ENCODE measurements around the gene ARSA. TPM values are rescaled to one million over a fixed set of nuclear protein-coding genes. Genes with fewer than 3 reads are reported as not detected.

The ARSA gene
- total RNA-seq, 1 donor from 2014 or later = 14.6 TPM

- H3K27ac Mint-ChIP-seq (ENCODE audit: unreplicated experiment) = no peak overlapping the region
Observed at GRCh38 chr22:50674606-50675552, 46.9 kb upstream of the ARSA start.

GRCh38 chr22:50674130-50674500 lies 46.2 kb upstream of the ARSA start:
- TF ChIP-seq CTCF (conservative IDR thresholded peaks at IDR 0.05) = no peak
- Mint-ChIP-seq H3K9me3 (no peaks in the 10 kb centered on the region), H3K36me3 (ENCODE audit: low read depth) (peaks cover 2% of the 10 kb centered on the region), H3K4me1 (peaks cover 14% of the 10 kb centered on the region), H3K4me3 (no peak overlapping the region), H3K27me3 (ENCODE audit: low read depth) (peaks cover 25% of the 10 kb centered on the region), H3K27ac (ENCODE audit: unreplicated experiment) (no peak overlapping the region)
- DNase-seq (ENCODE audit: low read depth, low spot score) = no peak

More at GRCh38 chr22:50674606-50675552, 46.9 kb upstream of the ARSA start:
- peak; percentile 49 for DNase-seq (ENCODE audit: low read depth, low spot score)
- TF ChIP-seq CTCF (conservative IDR thresholded peaks at IDR 0.05) = no peak
- Mint-ChIP-seq H3K36me3 (ENCODE audit: low read depth) (peaks cover 2% of the 10 kb centered on the region), H3K27me3 (ENCODE audit: low read depth) (peaks cover 25% of the 10 kb centered on the region), H3K9me3 (no peaks in the 10 kb centered on the region), H3K4me3 (peak overlapping the region; percentile 73), H3K4me1 (peaks cover 14% of the 10 kb centered on the region)

GRCh38 chr22:50673231-50674129 lies 45.5 kb upstream of the ARSA start:
- Mint-ChIP-seq H3K4me3 (peak overlapping the region; percentile 59), H3K36me3 (ENCODE audit: low read depth) (peaks cover 2% of the 10 kb centered on the region), H3K9me3 (no peaks in the 10 kb centered on the region), H3K27me3 (ENCODE audit: low read depth) (peaks cover 27% of the 10 kb centered on the region), H3K4me1 (peaks cover 14% of the 10 kb centered on the region), H3K27ac (ENCODE audit: unreplicated experiment) (no peak overlapping the region)
- DNase-seq (ENCODE audit: low read depth, low spot score) = no peak
- no peak for TF ChIP-seq CTCF (conservative IDR thresholded peaks at IDR 0.05)

GRCh38 chr22:50672471-50673230 lies 44.7 kb upstream of the ARSA start, which contains the start of gene SHANK3:
SHANK3 (plus strand) TSS chr22:50672823.
- no peaks in the 10 kb centered on the region for H3K9me3 Mint-ChIP-seq

More at GRCh38 chr22:50672471-50673230, 44.7 kb upstream of the ARSA start, which contains the start of gene SHANK3:
- Mint-ChIP-seq H3K36me3 (ENCODE audit: low read depth) (no peaks in the 10 kb centered on the region), H3K27ac (ENCODE audit: unreplicated experiment) (no peak within 1 kb of the TSS), H3K27me3 (ENCODE audit: low read depth) (peaks cover 33% of the 10 kb centered on the region), H3K4me3 (peak within 1 kb of the TSS; percentile 59), H3K4me1 (peaks cover 14% of the 10 kb centered on the region)
- TF ChIP-seq CTCF (conservative IDR thresholded peaks at IDR 0.05) = no peak
- DNase-seq (ENCODE audit: low read depth, low spot score) = no peak

Data from neural crest cell (in vitro differentiated cells).